H1 (cell line): ENCODE measurements around the gene SLC16A8.

Experiments used
- EP300 ChIP-seq, 2 experiments: IDR thresholded peaks; 1 replicate in 1 of 2; 2 replicates in 1 of 2; pipeline ENCODE4 v1.6.1; 2011 to 2012; ENCODE audit warnings: low read depth in 2 of 2, low read length in 2 of 2, mild to moderate bottlenecking in 2 of 2, borderline replicate concordance in 1 of 2, inconsistent platforms in 1 of 2, moderate library complexity in 1 of 2
- HDAC2 ChIP-seq, 2 experiments: fragments of 300-600 bp in 1 of 2; sonication (generic) in 1 of 2; IDR thresholded peaks; 2 replicates each; pipeline ENCODE4 v1.6.1; 2011 to 2012; ENCODE audit warnings: low read depth in 2 of 2, low read length in 2 of 2, mild to moderate bottlenecking in 2 of 2, moderate library complexity in 2 of 2, borderline replicate concordance in 1 of 2, inconsistent platforms in 1 of 2
- POLR2AphosphoS5 ChIP-seq: IDR thresholded peaks from 2 replicates; pipeline ENCODE4 v1.6.1; 2011; ENCODE audit warnings: low read depth, low read length
- RAD21 ChIP-seq, 2 experiments: IDR thresholded peaks in 1 of 2; conservative IDR thresholded peaks in 1 of 2; 2 replicates each; pipeline ENCODE4 v1.6.1; 2011; ENCODE audit warnings: low read depth in 2 of 2, low read length in 2 of 2, improper control_type of control experiment in 1 of 2, inconsistent platforms in 1 of 2, mild to moderate bottlenecking in 1 of 2, moderate library complexity in 1 of 2
- SP1 ChIP-seq: IDR thresholded peaks from 2 replicates; pipeline ENCODE4 v1.6.1; 2011; ENCODE audit warnings: low read depth, low read length
- TAF1 ChIP-seq: IDR thresholded peaks from 2 replicates; pipeline ENCODE4 v1.6.1; 2011; ENCODE audit warnings: mild to moderate bottlenecking, low read depth, low read length
- TF ChIP-seq, protein P1 (sequence below), 3 experiments: IDR thresholded peaks; 1 replicate in 2 of 3; 2 replicates in 1 of 3; pipeline versions ENCODE4 v1.5.1 to v1.6.1; 2011; ENCODE audit warnings: low read length in 3 of 3, mild to moderate bottlenecking in 3 of 3, inconsistent platforms in 2 of 3, low read depth in 1 of 3, moderate library complexity in 1 of 3; ENCODE audit not compliant: insufficient read depth in 1 of 3; ENCODE audit errors: control extremely low read depth in 1 of 3

DNA sequence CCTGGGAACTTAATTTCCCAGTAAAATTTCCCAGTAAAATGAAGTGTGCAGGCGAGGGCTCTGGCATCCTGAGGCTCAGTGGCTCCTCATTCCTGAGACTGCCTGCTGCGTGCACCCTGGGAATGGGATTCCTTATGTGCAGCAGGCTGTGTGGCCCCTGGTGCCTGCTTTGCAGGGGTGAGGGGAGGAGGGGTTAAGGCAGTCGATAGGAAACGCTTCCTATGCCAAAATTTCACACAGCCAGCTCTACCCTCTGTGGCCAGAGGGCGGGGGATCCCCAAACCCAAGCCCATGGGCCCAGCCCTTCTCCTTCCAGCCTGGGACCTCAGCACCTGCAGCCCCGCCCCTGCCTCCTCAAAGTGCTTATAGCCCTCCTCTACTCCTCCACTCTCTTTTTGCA is 38.6 kb upstream of the SLC16A8 start:
- TF ChIP-seq TAF1: no peak
- no peak for TF ChIP-seq HDAC2 (IDR thresholded peaks at IDR 0.05; ENCODE audit: borderline replicate concordance in 1 of 2, low read depth in 2 of 2, low read length in 2 of 2)
- TF ChIP-seq, protein P1, sequence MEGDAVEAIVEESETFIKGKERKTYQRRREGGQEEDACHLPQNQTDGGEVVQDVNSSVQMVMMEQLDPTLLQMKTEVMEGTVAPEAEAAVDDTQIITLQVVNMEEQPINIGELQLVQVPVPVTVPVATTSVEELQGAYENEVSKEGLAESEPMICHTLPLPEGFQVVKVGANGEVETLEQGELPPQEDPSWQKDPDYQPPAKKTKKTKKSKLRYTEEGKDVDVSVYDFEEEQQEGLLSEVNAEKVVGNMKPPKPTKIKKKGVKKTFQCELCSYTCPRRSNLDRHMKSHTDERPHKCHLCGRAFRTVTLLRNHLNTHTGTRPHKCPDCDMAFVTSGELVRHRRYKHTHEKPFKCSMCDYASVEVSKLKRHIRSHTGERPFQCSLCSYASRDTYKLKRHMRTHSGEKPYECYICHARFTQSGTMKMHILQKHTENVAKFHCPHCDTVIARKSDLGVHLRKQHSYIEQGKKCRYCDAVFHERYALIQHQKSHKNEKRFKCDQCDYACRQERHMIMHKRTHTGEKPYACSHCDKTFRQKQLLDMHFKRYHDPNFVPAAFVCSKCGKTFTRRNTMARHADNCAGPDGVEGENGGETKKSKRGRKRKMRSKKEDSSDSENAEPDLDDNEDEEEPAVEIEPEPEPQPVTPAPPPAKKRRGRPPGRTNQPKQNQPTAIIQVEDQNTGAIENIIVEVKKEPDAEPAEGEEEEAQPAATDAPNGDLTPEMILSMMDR (IDR thresholded peaks at IDR 0.05; ENCODE audit: control extremely low read depth in 1 of 3, insufficient read depth in 1 of 3, low read depth in 1 of 3, low read length in 3 of 3): no peak
- TF ChIP-seq RAD21 (IDR thresholded peaks at IDR 0.05 in 1 of 2, conservative IDR thresholded peaks at IDR 0.05 in 1 of 2; ENCODE audit: low read depth in 2 of 2, low read length in 2 of 2): no peak
- TF ChIP-seq SP1: no peak
- TF ChIP-seq POLR2AphosphoS5: no peak
- no peak for TF ChIP-seq EP300 (IDR thresholded peaks at IDR 0.05; ENCODE audit: borderline replicate concordance in 1 of 2, low read depth in 2 of 2, low read length in 2 of 2)
